T-helper 2 cell treated with Interferon-gamma antibody and Interleukin-4, amounts not matched to agents 5 μg/mL and 100 μg/mL, for 36 hours (primary cell): ENCODE data around the gene PRKACB.
A peak's percentile ranks its signal among the peaks of the same experiment; 100 is the strongest.

ENCODE experiments used
- DNase-seq: peaks from one replicate; pipeline ENCODE4 v3.0.0; 2021; ENCODE audit warnings: low spot score
- H3K27ac Mint-ChIP-seq: one replicate; pipeline ENCODE4 v1.8.0; 2021; ENCODE audit warnings: mild to moderate bottlenecking, mixed read lengths
- H3K27me3 Mint-ChIP-seq: one replicate; pipeline ENCODE4 v1.8.0; 2021; ENCODE audit warnings: low read depth, mixed read lengths
- H3K36me3 Mint-ChIP-seq: one replicate; pipeline ENCODE4 v1.8.0; 2021; ENCODE audit warnings: low read depth, mixed read lengths
- H3K4me1 Mint-ChIP-seq: one replicate; pipeline ENCODE4 v1.8.0; 2021; ENCODE audit warnings: low read depth, mixed read lengths
- H3K4me3 Mint-ChIP-seq: one replicate; pipeline ENCODE4 v1.8.0; 2022; ENCODE audit warnings: mild to moderate bottlenecking, moderate library complexity, mixed read lengths
- H3K9me3 Mint-ChIP-seq: one replicate; pipeline ENCODE4 v1.8.0; 2021; ENCODE audit warnings: mixed read lengths

PRKACB gene

DNA sequence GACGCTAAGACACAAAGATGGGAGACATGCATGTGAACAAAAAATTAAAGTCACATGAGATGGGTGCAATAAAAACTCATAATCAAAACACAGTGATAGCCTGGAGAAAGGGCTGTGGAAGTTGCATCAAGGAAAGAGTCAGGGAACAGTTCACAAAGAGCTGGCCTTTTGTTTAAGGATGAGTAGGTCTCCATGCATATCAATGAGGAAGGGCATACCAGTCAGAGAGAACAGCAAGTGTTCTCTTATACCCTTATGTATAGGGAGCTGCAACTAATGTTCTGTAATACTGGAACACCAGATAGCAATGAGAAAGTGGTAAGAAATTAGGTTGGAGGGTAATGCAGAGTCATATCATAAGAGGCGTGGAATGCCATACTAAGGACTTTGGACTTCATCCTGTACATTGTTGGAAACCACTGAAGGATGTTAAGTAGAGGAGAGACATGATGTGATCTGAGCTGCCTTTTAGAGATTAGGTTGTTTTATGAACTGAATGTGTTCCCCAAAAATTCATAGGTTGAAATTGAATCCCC, 110.7 kb downstream of the PRKACB start:
- no peak overlapping the region for H3K27ac Mint-ChIP-seq
- no peaks in the 10 kb centered on the region for H3K36me3 Mint-ChIP-seq
- H3K4me3 Mint-ChIP-seq: no peak overlapping the region
- no peaks in the 10 kb centered on the region for H3K4me1 Mint-ChIP-seq
- peaks cover 2% of the 10 kb centered on the region for H3K27me3 Mint-ChIP-seq
- DNase-seq: no peak
- peaks cover 8% of the 10 kb centered on the region for H3K9me3 Mint-ChIP-seq

DNA sequence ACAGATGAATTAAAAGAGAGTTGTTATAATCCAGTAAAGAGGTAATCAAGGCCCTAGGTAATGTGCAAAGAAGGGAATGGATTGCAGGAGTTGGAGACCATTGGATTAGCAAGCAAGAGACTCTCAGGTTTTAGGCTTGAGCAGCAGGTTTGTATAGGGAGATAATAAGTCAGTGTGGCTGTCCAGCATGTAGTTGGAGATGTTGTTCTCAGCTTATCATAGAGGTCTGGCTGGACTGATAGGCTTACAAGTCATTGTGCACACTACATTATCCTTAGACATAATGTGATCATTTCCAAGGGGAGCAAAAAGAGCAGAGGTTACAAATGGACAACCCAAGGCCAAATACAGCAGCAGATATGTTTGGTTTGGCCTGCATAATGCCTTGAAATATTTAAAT, 111.5 kb downstream of the PRKACB start:
- DNase-seq: no peak
- Mint-ChIP-seq H3K9me3 (peaks cover 5% of the 10 kb centered on the region), H3K27me3 (no peaks in the 10 kb centered on the region), H3K4me3 (no peak overlapping the region), H3K36me3 (no peaks in the 10 kb centered on the region), H3K4me1 (no peaks in the 10 kb centered on the region), H3K27ac (no peak overlapping the region)

DNA sequence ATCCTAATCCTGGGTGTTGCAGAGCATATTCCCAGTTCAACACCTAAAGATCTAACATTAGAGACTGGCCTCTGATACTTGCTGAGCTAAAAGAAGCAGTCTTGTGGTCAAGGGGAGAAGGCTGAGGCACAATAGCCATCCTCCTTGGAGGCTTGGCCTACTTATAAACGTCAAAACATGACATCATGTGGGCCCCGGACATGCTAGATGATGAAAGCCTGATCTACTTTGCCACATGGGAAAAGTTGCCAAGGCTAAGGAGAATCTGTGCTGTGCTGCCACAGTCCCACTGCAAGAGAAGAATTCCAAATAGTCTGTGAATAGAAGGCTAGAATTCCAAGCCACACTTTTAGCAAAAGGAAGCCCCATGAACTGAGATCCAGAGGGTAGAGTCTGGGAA, 113.5 kb downstream of the PRKACB start:
- Mint-ChIP-seq H3K4me1 (no peaks in the 10 kb centered on the region), H3K9me3 (no peaks in the 10 kb centered on the region), H3K27ac (no peak overlapping the region), H3K36me3 (no peaks in the 10 kb centered on the region), H3K4me3 (no peak overlapping the region), H3K27me3 (no peaks in the 10 kb centered on the region)
- DNase-seq: no peak

DNA sequence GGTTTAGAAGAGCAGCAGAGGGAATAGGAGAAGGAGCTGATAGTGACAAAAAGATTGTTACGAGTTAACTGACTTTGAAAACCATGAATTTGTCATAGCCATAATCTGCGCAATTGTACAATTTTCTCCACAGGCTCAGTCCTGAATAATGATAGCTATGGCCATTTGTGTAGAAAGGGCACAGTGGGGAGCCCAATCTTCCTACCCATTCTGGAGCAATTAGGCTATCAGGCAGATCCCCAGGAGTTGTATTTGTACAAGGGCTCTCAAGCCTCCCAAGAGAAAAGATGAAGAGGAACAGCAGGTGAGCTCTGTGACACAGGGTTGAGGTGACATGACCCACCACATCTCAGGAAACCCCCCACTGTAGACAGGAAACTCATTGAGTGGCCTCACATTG, 115.3 kb downstream of the PRKACB start:
- Mint-ChIP-seq H3K36me3 (no peaks in the 10 kb centered on the region), H3K4me1 (no peaks in the 10 kb centered on the region), H3K9me3 (no peaks in the 10 kb centered on the region), H3K27me3 (no peaks in the 10 kb centered on the region), H3K4me3 (no peak overlapping the region), H3K27ac (no peak overlapping the region)
- no peak for DNase-seq

DNA sequence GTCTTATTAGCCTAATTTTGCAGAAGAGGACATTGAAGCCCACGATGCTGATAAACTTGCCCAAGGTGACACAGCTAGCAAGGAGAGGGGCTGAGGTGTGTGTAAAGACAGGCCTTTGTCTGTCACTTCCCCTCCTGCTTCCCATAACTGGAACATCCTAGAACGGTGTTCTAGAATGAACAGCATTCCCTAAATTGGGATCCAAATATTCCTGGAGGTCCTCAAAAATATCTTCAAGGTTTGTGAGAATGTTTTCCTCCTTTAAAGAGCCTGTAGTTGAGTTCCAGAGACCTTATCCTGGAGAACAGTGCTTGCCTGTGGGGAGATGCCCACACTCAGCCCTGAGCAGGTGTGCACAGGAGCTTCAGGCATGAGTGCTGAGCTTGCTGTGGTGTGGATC, 115.9 kb downstream of the PRKACB start:
- no peaks in the 10 kb centered on the region for H3K36me3 Mint-ChIP-seq
- DNase-seq: no peak
- H3K27me3 Mint-ChIP-seq: no peaks in the 10 kb centered on the region
- H3K9me3 Mint-ChIP-seq: no peaks in the 10 kb centered on the region
- H3K4me1 Mint-ChIP-seq: no peaks in the 10 kb centered on the region
- no peak overlapping the region for H3K27ac Mint-ChIP-seq
- H3K4me3 Mint-ChIP-seq: no peak overlapping the region

DNA sequence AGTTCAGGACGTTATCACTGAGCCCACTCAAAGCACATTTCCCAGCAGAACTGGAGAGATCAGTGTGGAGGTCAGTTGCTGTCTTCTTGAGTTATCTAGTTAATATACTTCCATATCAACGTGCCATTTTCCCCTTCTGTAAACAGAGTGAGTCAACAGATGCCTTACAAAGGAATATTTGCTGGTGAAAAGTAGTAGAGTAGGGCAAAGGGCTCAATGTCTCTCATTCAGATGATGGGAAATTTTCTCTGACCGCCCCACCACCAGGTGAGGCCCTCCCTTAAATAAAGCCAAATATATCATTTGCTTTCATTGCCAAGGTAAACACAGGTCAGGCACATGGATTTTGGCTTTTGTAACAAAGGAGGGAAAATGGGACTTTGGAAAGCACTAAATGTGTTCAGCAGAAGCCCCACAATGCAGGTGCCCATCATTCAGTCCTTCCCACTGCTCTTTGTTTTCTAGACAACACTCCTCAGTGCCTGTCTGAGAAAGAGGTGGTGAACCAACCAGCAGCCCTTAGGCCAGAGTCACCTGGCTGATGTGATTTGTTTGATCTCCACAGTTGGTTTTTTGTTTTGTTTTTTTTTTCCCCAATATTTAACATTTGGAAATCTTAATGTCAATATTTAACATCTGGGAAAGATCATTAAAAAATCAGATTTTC, 116.9 kb downstream of the PRKACB start:
- Mint-ChIP-seq H3K9me3 (no peaks in the 10 kb centered on the region), H3K4me3 (no peak overlapping the region), H3K27ac (no peak overlapping the region), H3K36me3 (no peaks in the 10 kb centered on the region), H3K27me3 (no peaks in the 10 kb centered on the region), H3K4me1 (no peaks in the 10 kb centered on the region)
- DNase-seq: no peak

DNA sequence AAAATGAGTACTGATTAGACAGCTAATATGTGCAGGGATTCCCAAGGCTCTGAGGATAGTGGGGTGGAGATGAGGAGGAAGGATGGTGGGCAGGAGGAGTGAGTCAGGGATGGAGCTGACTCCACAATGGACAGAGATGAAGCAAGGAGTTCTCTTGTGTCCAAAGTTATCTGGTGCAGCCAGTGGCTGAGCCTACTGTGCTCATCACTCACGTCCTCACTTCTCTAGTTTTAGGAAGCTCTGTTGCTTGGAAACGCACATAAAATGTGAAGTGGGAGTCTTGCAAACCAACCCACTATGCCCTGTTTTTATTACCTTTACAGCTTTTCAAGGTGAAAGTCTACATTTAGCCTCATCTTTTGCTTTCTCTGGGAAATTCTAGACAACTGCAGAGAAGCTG, 120.9 kb downstream of the PRKACB start:
- Mint-ChIP-seq H3K27me3 (no peaks in the 10 kb centered on the region), H3K4me1 (no peaks in the 10 kb centered on the region)

DNA sequence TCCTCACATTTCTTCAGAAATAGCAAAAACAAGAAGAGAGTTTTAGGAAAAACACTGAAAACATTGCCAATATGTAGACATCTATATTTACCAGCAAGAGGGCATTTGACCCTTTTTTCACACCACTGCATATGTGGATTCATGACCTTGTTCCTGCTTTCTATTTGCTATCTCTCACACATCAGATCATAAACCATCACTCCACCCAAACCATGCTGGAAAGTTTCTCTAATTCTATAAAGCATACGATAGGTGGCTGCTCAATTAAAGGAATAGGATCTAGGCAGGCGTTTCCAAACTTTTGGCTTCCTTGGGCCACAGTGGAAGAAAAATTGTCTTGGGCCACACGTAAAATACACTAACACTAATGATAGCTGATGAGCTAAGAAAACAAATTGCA, 121.8 kb downstream of the PRKACB start:
- Mint-ChIP-seq H3K36me3 (no peaks in the 10 kb centered on the region), H3K27ac (no peak overlapping the region), H3K9me3 (no peaks in the 10 kb centered on the region), H3K27me3 (no peaks in the 10 kb centered on the region), H3K4me1 (no peaks in the 10 kb centered on the region), H3K4me3 (no peak overlapping the region)
- DNase-seq: no peak

More for the DNA sequence above, 120.9 kb downstream of the PRKACB start:
- no peak for DNase-seq
- no peaks in the 10 kb centered on the region for H3K36me3 Mint-ChIP-seq
- H3K9me3 Mint-ChIP-seq: no peaks in the 10 kb centered on the region
- no peak overlapping the region for H3K4me3 Mint-ChIP-seq
- no peak overlapping the region for H3K27ac Mint-ChIP-seq

DNA sequence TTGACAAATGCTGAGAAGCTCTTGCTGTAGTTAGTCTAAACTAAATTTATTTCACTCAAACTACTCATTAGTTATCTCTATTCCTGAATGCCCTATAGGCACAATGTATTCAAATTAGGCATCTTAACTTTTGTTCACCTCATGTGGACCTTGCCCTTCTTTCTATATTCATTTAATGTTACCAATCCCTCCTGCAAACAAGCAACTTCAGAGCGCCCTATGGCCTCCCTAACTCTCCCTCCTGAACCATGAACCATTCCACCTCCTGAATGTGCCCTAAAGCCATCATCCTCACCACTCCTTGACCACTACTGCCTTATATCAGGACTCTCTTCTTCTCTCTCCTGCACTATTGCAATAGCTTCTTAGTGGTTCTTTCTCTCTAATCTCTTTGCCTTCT, 122.7 kb downstream of the PRKACB start:
- H3K4me3 Mint-ChIP-seq: no peak overlapping the region
- H3K36me3 Mint-ChIP-seq: no peaks in the 10 kb centered on the region
- H3K27ac Mint-ChIP-seq: no peak overlapping the region
- H3K4me1 Mint-ChIP-seq: peaks cover 7% of the 10 kb centered on the region
- no peaks in the 10 kb centered on the region for H3K27me3 Mint-ChIP-seq
- no peak for DNase-seq
- no peaks in the 10 kb centered on the region for H3K9me3 Mint-ChIP-seq

DNA sequence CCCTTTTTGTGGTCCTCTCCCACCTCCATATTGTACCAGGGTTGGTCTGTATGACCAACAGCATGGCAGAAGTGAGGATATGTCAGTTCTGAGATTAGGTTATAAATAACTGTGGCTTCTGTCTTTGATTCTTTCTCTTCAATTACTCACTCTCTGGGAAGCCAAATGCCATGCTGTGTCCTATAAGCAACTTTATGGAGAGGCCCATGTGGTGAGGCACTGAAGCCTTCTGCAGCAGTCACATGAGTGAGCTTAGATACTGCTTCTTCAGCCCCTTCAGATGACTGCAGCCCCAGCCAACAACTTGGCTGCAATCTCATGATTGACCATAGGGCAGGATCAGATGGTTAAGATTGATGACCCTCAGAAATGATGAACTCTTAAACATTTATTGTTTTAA, 123.4 kb downstream of the PRKACB start:
- Mint-ChIP-seq H3K36me3 (no peaks in the 10 kb centered on the region), H3K27ac (no peak overlapping the region), H3K27me3 (no peaks in the 10 kb centered on the region), H3K9me3 (no peaks in the 10 kb centered on the region), H3K4me1 (peaks cover 7% of the 10 kb centered on the region), H3K4me3 (no peak overlapping the region)
- DNase-seq: no peak

DNA sequence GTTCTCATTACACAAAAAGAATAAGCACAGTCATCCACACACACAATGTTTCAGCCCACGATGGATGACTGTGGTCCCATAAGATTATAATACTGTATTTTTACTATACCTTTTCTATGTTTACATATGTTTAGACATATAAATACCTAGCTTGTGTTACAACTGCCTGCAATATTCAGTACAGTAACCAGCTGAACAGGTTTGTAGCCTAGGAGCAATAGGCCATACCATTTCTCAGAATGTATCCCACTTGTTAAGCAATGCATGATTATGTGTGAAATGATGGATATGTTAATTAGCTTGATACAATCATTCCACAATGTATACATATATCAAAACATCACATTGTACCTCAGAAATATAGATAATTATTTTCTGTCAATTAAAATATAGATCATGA, 124.3 kb downstream of the PRKACB start:
- no peak overlapping the region for H3K27ac Mint-ChIP-seq
- peaks cover 7% of the 10 kb centered on the region for H3K4me1 Mint-ChIP-seq
- no peak overlapping the region for H3K4me3 Mint-ChIP-seq
- DNase-seq: no peak
- no peaks in the 10 kb centered on the region for H3K27me3 Mint-ChIP-seq
- no peaks in the 10 kb centered on the region for H3K9me3 Mint-ChIP-seq
- no peaks in the 10 kb centered on the region for H3K36me3 Mint-ChIP-seq

DNA sequence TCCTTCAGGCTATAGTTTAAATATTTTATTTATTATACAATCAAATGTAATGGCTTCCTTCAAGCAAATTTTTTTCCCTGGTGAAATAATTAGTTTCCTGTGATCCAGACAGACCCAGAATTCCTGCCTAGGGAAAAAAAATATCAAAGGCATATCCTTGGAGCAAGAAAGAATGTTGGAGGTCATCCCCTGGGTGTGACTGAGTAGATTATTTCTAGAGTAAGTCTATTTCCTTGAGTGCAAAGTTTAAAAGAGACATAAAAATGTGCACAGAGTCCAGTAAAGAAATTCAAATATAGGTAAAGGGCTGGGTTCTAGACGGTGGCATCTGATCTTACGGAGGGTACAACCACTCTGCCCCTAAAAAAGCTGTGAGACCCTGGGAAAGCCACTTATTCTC, 125.2 kb downstream of the PRKACB start:
- Mint-ChIP-seq H3K27ac (no peak overlapping the region), H3K27me3 (no peaks in the 10 kb centered on the region), H3K4me3 (no peak overlapping the region), H3K36me3 (no peaks in the 10 kb centered on the region), H3K4me1 (peaks cover 7% of the 10 kb centered on the region), H3K9me3 (no peaks in the 10 kb centered on the region)
- no peak for DNase-seq

DNA sequence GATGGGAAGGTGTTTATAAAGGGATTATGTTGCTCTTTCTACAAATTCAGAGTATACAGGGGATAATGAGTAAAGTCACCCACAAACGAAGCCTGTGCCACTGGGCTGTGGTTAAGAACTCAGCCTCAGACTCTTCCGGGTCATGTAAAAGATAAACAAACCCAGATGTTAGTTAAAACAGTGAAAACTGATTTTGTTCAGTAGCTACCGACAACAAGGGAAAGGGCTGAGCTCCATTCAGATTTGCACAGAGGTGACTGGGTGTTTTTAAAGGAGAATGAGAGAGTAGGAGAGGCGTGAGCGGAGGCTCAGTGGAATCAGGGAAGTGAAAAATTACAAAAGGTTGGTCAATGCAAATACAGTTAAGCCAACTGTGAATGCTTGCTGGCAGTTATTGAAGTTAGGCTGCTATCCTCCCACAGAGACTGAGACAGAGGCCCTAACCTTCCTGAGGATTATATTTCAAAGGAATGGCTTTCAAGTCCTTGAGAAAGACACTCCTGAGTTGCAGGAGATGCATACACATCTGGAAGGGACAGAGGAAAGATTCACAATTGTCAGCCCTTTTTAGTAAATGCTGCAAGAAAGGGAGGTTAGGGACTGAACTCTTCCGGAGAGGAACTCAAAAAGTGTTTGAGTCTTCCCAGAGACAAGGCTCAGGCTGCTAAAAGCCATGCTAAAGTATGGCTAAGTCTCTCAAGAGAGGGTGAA, 127.5 kb downstream of the PRKACB start:
- Mint-ChIP-seq H3K4me3 (peak overlapping the region; percentile 7), H3K36me3 (no peaks in the 10 kb centered on the region), H3K27ac (no peak overlapping the region), H3K4me1 (peaks cover 7% of the 10 kb centered on the region), H3K27me3 (peaks cover 2% of the 10 kb centered on the region), H3K9me3 (no peaks in the 10 kb centered on the region)
- no peak for DNase-seq

DNA sequence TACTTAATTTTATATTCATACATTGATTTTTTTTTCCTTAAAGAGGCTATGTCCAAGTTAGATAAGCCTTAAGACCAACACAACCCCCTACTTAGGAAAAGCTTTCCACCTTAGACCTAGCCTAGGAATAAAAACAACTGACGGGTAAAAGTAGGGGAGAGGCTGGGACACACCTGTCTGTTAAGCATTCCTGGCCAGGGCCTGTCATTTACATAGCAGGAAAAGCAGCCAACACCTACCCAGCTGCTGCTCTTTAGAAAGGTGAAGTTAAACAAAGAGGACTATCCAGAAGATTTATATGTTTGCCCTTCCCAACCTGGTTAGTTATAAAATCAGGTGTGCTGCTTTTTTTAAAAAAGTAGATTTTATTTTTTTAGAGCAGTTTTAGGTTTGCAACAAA, 128.3 kb downstream of the PRKACB start:
- Mint-ChIP-seq H3K36me3 (no peaks in the 10 kb centered on the region), H3K4me1 (peaks cover 7% of the 10 kb centered on the region), H3K9me3 (no peaks in the 10 kb centered on the region), H3K4me3 (no peak overlapping the region), H3K27ac (no peak overlapping the region), H3K27me3 (peaks cover 2% of the 10 kb centered on the region)
- no peak for DNase-seq
